Central memory CD4-positive, alpha-beta T cell (primary cell): ENCODE measurements around the gene DRD5.
A peak's percentile ranks its signal among the peaks of the same experiment; 100 is the strongest.
"Not testable (repeated sequence)": the region's sequence is repeated elsewhere in the genome, so short reads cannot be mapped to it uniquely, and the experiment has no call there.

Experiments
- DNase-seq: peaks from one replicate; pipeline ENCODE4 v3.0.0; 2022
- total RNA-seq, 3 experiments: gene quantifications; one replicate each; lab custom pipeline; 2026; lab: John Stamatoyannopoulos, UW

Gene DRD5
- total RNA-seq: 0 to 0.04 (median 0) reads per million in 3 experiments

- no peak for DNase-seq
Measured at GRCh38 chr4:9781343-9782135, at the start of gene DRD5. TSS of gene DRD5 (plus strand) at chr4:9781634. CDS start at chr4:9782030, 396 bp downstream.

DNA sequence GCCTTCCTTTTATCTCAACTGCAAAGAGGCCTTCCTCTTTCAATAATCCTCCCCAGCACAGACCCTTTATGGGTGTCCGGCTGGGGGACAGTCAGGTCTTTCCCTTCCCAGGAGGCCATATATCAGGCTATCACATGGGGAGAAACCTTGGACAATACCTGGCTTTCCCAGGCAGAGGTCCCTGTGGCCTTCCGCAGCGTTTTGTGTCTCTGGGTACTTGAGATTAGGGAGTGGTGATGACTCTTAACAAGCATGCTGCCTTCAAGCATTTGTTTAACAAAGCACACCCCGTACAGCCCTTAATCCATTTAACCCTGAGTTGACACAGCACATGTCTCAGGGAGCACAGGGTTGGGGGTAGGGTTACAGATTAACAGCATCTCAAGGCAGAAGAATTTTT, 49.2 kb upstream of the DRD5 start:
- DNase-seq: not testable (repeated sequence)

DNA sequence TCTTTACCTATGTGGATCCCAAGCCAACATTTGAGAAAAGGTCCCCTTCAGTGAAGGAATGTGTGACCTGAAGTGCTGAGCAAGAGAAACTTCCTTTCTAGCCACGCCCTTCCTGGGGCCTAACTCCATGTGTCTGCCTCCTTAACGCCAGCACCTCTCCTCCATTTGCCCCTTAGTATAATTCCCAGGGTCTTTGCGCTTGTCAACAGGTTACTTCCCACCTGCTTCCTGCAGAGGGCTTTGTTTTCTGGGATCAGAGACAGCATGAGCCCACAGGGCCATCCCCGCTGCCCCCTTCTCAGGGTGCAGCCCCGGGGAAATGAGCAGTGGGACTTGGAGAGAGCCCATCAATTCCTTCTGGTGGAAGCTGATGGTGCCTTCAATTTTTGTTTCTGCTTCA, 45.9 kb upstream of the DRD5 start:
- no peak for DNase-seq

DNA sequence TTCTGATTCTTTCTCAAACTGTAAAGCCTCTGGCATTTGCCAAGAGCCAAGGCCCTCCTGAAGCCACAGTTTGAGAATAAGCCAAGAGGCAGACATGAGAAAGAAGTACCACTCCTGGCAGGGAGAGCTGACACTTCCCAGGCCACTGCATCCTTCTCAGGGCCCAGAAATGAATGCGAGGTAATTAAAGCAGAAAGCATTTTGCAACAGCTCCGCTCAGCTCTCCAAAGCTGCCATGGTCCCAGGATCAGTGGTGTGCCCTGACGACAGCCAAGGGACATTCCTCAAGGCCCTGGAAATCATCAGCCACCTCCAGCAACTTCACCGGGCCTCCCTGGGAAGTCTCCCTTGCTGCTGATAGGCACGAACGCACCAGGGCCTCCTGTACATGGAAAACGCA, 44.2 kb upstream of the DRD5 start:
- not testable (repeated sequence) for DNase-seq

DNA sequence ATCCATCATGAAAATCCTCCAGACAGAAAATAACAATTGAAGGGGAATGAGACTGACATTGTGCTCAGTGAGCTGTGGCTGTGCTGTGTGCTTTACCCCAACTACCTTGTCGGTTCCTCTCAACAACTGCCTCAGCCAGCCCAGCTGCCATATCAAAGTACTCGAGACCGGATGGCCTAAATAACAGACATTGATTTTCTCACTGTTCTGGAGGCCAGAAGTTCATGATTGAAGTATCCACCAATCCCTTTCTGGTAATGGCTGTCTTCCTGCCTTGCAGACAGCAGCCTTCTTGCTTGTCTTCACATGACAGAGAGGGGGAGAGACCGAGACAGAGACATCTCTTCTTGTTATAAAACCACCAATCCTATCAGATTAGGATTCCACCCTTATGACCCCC, 37.6 kb upstream of the DRD5 start:
- not testable (repeated sequence) for DNase-seq

- DNase-seq: no peak
Measured at GRCh38 chr4:9745782-9746181, 35.7 kb upstream of the DRD5 start.

DNA sequence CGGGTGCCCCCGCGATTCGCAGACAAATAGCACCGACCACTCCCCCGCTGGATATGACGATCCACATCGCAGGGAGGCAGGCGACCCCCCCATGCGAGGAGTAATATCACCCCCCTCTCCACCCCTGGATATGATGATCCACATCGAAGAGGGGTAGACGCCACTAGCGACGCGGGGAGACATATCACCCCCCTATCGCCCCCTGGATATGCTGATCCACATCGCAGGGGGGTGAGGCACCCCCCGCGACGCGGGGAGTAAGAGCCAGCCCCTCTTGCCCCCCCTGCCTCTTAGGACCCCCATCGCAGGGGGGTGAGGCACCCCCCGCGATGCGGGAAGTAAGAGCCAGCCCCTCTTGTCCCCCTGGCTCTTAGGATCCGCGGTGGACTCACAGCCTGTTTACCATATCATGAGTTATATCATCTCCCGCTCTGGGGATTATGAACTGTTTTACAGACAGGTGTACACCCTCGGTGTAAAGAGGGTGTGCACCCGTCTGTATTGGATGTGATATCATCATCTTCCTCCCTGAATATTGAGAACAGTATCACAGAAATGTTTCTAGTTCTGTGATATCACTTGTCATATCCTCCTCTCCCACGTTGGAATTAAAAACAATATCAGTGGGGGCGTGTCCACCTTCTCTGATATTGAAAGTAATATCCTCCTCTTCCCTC, 22.7 kb upstream of the DRD5 start:
- no peak for DNase-seq

DNA sequence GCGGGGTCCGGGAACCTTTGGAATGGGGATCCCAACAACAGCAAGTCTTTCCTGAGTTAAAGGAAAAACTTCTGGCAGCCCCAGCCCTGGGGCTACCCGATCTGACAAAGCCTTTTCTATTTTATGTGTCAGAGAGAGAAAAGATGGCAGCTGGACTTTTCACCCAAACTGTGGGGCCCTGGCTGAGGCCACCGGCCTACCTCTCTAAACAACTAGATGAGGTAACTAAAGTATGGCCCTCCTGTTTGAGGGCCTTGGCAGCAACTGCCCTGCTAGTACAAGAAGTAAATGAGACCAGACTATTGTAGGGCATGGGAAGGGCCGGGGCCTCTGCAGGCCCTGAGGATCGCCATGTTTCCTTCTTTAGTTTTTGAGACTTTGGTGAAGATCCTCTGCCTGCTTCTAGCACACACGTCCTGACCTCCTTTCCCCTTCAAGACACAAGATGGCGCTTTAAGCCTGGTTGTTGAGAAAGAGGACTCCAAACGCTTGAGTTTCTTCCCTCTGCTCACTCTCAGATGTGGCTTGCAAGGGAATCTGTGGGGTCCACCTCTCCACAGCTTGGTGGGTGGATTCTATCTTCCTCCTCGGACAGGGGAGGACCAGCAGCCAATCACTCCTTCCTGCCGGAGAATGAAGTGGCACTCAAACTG, 18.5 kb upstream of the DRD5 start:
- peak; percentile 7 for DNase-seq

DNA sequence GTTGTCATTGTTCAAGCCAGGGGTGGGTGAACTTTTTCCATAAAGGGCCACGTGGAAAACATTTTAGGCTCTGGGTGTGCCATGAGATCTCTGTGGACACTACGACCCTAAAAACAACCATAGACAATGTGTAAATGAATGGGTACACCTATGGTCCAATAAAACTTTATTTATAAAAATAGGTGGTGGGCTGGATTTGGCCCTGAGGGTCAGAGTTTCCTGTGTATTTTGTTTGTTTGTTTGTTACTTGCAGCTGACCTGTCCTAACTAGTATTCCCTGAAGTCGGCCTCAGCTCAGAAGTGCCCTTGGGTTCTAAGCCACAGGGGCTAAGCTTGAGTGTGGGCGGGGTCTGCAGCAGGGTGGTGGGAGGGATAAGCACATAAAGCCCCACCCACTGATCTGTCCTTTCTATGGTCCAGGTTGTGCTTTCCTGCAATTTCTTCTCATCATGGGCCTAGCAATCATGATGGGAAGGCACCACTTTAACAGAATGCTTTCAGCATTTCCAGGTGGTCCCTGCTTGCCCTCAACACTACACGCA, 17.2 kb upstream of the DRD5 start:
- DNase-seq: no peak

DNA sequence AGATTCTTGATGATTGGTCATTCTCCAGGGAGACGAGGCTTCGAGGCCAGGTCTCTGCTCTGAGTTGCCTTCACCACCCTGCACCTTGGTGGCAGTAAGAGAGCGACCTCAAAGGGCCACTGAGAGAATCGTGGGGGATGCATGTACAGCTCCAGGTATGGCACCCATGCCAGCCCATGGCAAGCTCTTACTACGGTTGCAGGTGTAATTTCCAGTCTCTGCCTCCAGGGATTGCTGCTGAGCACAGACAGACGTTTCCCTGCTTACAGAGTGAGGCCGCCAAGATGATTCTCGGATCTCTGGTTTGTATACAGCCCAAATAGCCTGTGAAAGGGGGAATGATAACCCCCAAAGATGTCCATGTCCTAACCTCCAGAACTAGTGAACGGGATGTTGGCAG, 16.3 kb upstream of the DRD5 start:
- DNase-seq: no peak

GRCh38 chr4:9769321-9769720, 12.1 kb upstream of the DRD5 start:
- no peak for DNase-seq

DNA sequence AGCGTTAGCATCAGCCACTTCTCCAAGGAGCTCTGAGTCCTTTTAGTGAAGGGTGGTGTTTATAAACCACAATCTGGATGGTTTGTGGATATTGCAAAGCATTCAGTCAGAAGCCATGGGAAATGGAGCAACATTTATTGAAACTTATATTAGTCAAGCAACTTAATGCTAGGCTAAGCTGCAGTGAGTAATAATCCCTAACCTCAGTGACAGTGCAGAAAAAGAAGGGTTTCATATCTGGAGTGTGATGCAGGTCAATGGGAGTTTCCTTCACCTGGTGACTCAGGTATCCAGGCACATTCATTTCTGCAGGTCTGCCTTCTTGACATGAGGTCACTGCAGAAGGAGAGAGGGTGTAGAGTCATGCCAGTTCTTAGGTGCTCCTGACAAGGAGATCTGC, 10.4 kb upstream of the DRD5 start:
- no peak for DNase-seq

- DNase-seq: no peak
Measured at GRCh38 chr4:9773471-9773870, 8.0 kb upstream of the DRD5 start.

DNA sequence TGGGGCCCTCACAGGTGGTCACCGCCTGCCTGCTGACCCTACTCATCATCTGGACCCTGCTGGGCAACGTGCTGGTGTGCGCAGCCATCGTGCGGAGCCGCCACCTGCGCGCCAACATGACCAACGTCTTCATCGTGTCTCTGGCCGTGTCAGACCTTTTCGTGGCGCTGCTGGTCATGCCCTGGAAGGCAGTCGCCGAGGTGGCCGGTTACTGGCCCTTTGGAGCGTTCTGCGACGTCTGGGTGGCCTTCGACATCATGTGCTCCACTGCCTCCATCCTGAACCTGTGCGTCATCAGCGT, 652 bp downstream of the DRD5 start:
- no peak for DNase-seq

- DNase-seq: not testable (repeated sequence)
Measured at GRCh38 chr4:9785891-9786290, 4.5 kb downstream of the DRD5 start.

DNA sequence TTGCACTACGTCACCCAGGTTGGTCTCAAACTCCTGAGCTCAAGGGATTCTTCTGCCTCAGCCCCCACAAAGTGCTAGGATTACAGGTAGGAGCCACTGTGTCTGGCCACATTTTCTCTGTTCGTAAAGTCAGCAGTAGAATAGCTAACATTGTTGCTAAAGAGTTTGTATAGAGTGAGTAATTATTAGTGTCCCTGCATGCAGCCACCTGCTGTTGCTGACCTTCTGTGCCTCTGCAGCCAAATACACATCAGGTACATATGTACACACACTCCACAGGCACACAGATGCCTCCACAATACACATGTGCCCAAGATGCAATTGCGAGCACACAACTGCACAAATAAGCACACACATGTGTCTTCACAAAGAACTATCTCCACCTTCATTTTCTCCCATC, 10.9 kb downstream of the DRD5 start:
- no peak for DNase-seq

DNA sequence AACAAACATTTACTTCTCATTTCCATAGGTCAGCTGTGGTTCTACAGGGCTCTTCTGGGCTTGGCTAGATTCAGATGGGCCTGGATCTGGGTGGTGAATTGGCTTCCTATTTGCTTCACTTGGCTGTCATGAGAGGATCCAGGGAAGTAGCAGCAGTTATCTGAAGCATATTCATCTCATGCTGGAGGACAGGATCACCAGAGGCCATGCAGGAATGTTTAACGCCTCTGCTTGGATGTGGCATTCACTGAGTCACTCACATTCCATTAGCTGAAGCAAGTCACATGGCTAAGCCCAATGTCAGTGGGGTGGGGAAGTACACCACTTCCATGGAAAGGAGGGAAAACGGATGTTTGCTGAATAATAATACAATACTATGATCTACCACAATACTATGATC, 15.2 kb downstream of the DRD5 start:
- DNase-seq: not testable (repeated sequence)

DNA sequence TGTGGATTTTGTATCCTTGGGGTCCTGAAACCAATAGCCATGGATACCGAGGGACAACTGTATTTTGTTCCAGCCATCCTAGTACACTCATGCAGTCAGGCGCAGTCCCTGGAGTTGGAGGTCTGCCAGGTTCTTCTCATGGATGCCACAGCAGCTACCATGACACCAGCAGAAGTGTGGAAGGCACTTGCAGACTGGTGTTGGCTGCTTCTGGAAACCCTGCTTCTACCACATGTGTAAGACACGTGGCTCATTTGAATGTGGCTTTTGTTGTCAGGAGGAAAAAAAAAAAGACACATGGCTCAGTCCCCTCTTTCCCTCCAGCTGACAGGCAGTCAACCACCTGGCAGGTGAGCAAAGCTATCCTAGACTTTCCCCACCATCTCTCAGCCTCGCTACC, 19.4 kb downstream of the DRD5 start:
- DNase-seq: no peak

DNA sequence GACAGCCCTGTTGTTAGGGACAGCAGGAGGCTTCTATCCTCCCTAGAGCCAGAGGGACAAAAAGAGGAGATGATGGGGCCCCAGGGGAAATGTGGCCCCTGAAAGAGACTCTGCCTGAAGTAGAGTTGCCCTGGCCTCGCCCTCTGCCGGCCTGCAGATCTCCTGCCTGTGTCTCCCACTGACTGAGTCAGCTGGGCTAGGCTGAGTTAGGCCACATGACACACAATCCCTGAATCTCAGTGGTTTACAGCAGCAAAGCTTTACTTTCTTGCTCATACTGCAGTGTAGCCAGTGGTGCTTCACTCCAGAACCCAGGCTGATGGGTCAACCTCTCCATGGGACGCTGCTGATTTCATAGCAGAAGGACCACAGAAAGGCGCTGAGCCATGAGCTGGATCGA, 23.5 kb downstream of the DRD5 start:
- no peak for DNase-seq

DNA sequence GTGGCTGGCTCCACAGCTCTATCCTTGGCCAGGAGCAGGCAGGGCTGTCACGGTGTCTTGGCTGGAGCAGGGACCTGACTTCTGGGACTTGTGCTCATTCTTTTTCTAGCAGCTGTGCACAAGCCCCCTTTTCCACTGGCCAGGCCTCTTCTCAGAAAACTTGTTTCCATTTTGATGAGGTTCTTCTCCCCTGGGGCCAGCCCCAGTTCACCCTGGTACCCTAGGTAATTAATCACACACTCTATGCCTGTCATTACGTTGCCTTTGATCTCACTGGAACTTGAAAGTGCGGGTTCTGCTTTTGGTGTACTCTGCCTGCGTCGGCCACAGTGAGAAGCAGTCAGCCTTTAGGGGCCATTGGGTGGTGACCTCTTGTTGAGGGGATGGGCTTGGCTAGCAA, 26.6 kb downstream of the DRD5 start:
- DNase-seq: no peak

GRCh38 chr4:9811806-9812205, 30.4 kb downstream of the DRD5 start:
- DNase-seq: no peak

GRCh38 chr4:9812501-9813340, 31.3 kb downstream of the DRD5 start:
- no peak for DNase-seq

DNA sequence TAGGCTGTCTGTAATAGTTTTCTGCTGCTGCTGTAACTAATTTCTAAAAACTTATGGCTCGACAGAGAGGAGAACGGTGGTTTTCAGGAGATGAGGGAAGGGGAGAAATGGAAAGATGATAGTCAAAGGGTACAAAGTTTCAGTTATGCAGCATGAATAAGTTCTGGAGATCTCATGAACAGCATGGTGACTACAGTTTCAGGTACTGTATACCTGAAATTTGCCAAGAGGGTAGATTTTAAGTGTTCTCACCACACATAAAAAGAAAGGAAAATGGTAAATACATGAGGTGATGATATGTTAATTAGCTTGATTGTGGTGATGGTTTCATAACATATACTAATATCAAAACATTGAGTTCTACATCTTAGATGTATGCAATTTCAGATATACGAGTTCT, 34.9 kb downstream of the DRD5 start:
- DNase-seq: no peak
